Type B pancreatic cell (in vitro differentiated cells): ENCODE results near the gene SND1. TPM values are rescaled to one million over a fixed set of nuclear protein-coding genes. Genes with fewer than 3 reads are reported as not detected.

Experiments
- DNase-seq: peaks from one replicate; pipeline ENCODE4 v3.0.0; 2021; ENCODE audit warnings: mixed read lengths; ENCODE audit not compliant: unreplicated experiment; ENCODE audit errors: extremely low spot score
- H3K27ac Mint-ChIP-seq: 2 replicates; pipeline ENCODE4 v1.8.0; 2021; ENCODE audit warnings: mild to moderate bottlenecking, mixed read lengths
- H3K27me3 Mint-ChIP-seq: 2 replicates; pipeline ENCODE4 v1.8.0; 2021; ENCODE audit warnings: mixed read lengths
- H3K36me3 Mint-ChIP-seq: 2 replicates; pipeline ENCODE4 v1.8.0; 2021; ENCODE audit warnings: mixed read lengths
- H3K4me1 Mint-ChIP-seq: one replicate; pipeline ENCODE4 v1.8.0; 2021; ENCODE audit warnings: mixed read lengths; ENCODE audit not compliant: unreplicated experiment
- H3K4me3 Mint-ChIP-seq: 2 replicates; pipeline ENCODE4 v1.8.0; 2021; ENCODE audit warnings: mild to moderate bottlenecking, mixed read lengths
- H3K9me3 Mint-ChIP-seq: 2 replicates; pipeline ENCODE4 v1.8.0; 2021; ENCODE audit warnings: mixed read lengths
- CTCF ChIP-seq: fragments of 200-600 bp; sonication (generic); conservative IDR thresholded peaks from 2 replicates; pipeline ENCODE4 v1.5.0; 2021; ENCODE audit warnings: antibody characterized with exemption, mild to moderate bottlenecking
- total RNA-seq: library from RNA; stranded (reverse); gene quantifications from 2 replicates; pipeline ENCODE4 v1.2.1, GENCODE V29; 2021; ENCODE audit warnings: low replicate concordance

The SND1 gene
- total RNA-seq, 1 donor from 2014 or later: 199 TPM

- H3K4me1 Mint-ChIP-seq: peaks cover 30% of the 10 kb centered on the region
- DNase-seq: no peak
- H3K4me3 Mint-ChIP-seq: no peak overlapping the region
- no peaks in the 10 kb centered on the region for H3K27me3 Mint-ChIP-seq
- H3K27ac Mint-ChIP-seq: no peak overlapping the region
- peaks cover 17% of the 10 kb centered on the region for H3K36me3 Mint-ChIP-seq
- no peaks in the 10 kb centered on the region for H3K9me3 Mint-ChIP-seq
- TF ChIP-seq CTCF: no peak
Measured at GRCh38 chr7:127909424-127910152, 257.6 kb downstream of the SND1 start.

- H3K27me3 Mint-ChIP-seq: no peaks in the 10 kb centered on the region
- H3K9me3 Mint-ChIP-seq: no peaks in the 10 kb centered on the region
- H3K27ac Mint-ChIP-seq: no peak overlapping the region
Measured at GRCh38 chr7:127910670-127911069, 258.7 kb downstream of the SND1 start.

GRCh38 chr7:127911968-127912511 lies 260.0 kb downstream of the SND1 start:
- no peak for DNase-seq
- H3K4me1 Mint-ChIP-seq: peaks cover 17% of the 10 kb centered on the region
- peaks cover 12% of the 10 kb centered on the region for H3K36me3 Mint-ChIP-seq
- no peaks in the 10 kb centered on the region for H3K9me3 Mint-ChIP-seq
- no peak for TF ChIP-seq CTCF
- H3K27me3 Mint-ChIP-seq: no peaks in the 10 kb centered on the region
- no peak overlapping the region for H3K27ac Mint-ChIP-seq
- H3K4me3 Mint-ChIP-seq: no peak overlapping the region

More at GRCh38 chr7:127910670-127911069, 258.7 kb downstream of the SND1 start:
- Mint-ChIP-seq H3K36me3 (peaks cover 12% of the 10 kb centered on the region), H3K4me1 (peaks cover 23% of the 10 kb centered on the region), H3K4me3 (no peak overlapping the region)
- TF ChIP-seq CTCF: no peak
- no peak for DNase-seq

- H3K4me1 Mint-ChIP-seq: peaks cover 8% of the 10 kb centered on the region
- H3K4me3 Mint-ChIP-seq: no peak overlapping the region
- no peaks in the 10 kb centered on the region for H3K27me3 Mint-ChIP-seq
- no peak overlapping the region for H3K27ac Mint-ChIP-seq
- TF ChIP-seq CTCF: no peak
- DNase-seq: no peak
- peaks cover 12% of the 10 kb centered on the region for H3K36me3 Mint-ChIP-seq
- no peaks in the 10 kb centered on the region for H3K9me3 Mint-ChIP-seq
Measured at GRCh38 chr7:127912901-127913300, 260.9 kb downstream of the SND1 start.

- TF ChIP-seq CTCF: no peak
- no peak overlapping the region for H3K4me3 Mint-ChIP-seq
- DNase-seq: no peak
- H3K9me3 Mint-ChIP-seq: no peaks in the 10 kb centered on the region
- H3K36me3 Mint-ChIP-seq: peaks cover 8% of the 10 kb centered on the region
- peaks cover 4% of the 10 kb centered on the region for H3K4me1 Mint-ChIP-seq
- no peaks in the 10 kb centered on the region for H3K27me3 Mint-ChIP-seq
- H3K27ac Mint-ChIP-seq: no peak overlapping the region
Measured at GRCh38 chr7:127913686-127914085, 261.7 kb downstream of the SND1 start.
